Endothelial cell of umbilical vein (primary cell): Measurements from ENCODE around the gene SGCG. TPM values are rescaled to one million over a fixed set of nuclear protein-coding genes. Genes with fewer than 3 reads are reported as not detected.

Experiments used
- BruUV-seq: library from RNA; stranded (reverse); fragments of 400-500 nt; replicated peaks from 2 replicates; lab custom pipeline; 2021; lab: Mats Ljungman, UMichigan
- CTCF ChIA-PET: fragments of 300-600, 350-600 bp; sonication (Branson Sonifier 250); formaldehyde crosslinking; loops from one replicate; lab custom pipeline; 2021; ENCODE audit warnings: antibody characterized with exemption, inconsistent platforms; lab: Charles Lee
- POLR2A ChIA-PET: fragments of 300-600, 350-600 bp; sonication (Branson Sonifier 250); formaldehyde crosslinking; loops from one replicate; lab custom pipeline; 2021; ENCODE audit warnings: antibody characterized with exemption, inconsistent platforms; lab: Charles Lee
- DNase-seq: peaks from one replicate; pipeline ENCODE4 v3.0.0-alpha.2; 2011; ENCODE audit warnings: low read depth, low spot score
- FAIRE-seq: peaks from 2 replicates; lab custom pipeline; 2011; peaks lifted over from hg19 to GRCh38; lab: Jason Lieb, UNC
- H2AFZ ChIP-seq: 2 replicates; pipeline ENCODE4 v1.6.0; 2012; ENCODE audit warnings: low read depth, low read length, control low read depth, inconsistent platforms
- H3K27ac ChIP-seq: 2 replicates; pipeline ENCODE4 v1.5.1; 2011; ENCODE audit warnings: low read depth, mild to moderate bottlenecking, control low read depth, low read length, moderate library complexity; ENCODE audit not compliant: insufficient read depth
- H3K27me3 ChIP-seq, 2 experiments: 2 replicates each; pipeline versions ENCODE4 v1.6.0 to v1.6.1; 2011; ENCODE audit warnings: low read length in 2 of 2, mixed read lengths in 1 of 2; ENCODE audit not compliant: control insufficient read depth in 2 of 2, insufficient read depth in 2 of 2
- H3K36me3 ChIP-seq, 2 experiments: 2 replicates in 1 of 2; 3 replicates in 1 of 2; pipeline ENCODE4 v1.5.1; 2011; ENCODE audit warnings: low read length in 2 of 2, mild to moderate bottlenecking in 1 of 2, moderate library complexity in 1 of 2; ENCODE audit not compliant: control insufficient read depth in 2 of 2, insufficient read depth in 2 of 2; ENCODE audit errors: extremely low read depth in 1 of 2
- H3K4me1 ChIP-seq: 3 replicates; pipeline ENCODE4 v1.5.1; 2011; ENCODE audit warnings: mild to moderate bottlenecking, low read length; ENCODE audit not compliant: control insufficient read depth, insufficient read depth; ENCODE audit errors: extremely low read depth
- H3K4me2 ChIP-seq: 2 replicates; pipeline ENCODE4 v1.6.1; 2011; ENCODE audit warnings: low read length, control low read depth, mixed read lengths; ENCODE audit not compliant: insufficient read depth
- H3K4me3 ChIP-seq, 3 experiments: fragments of 200-600 bp in 1 of 3; sonication (generic), shearing (Covaris generic) in 1 of 3; replicated peaks in 1 of 3; 2 replicates each; pipeline ENCODE4 v1.5.1; 2011 to 2016; ENCODE audit warnings: control low read depth in 3 of 3, low read length in 3 of 3, mild to moderate bottlenecking in 2 of 3, inconsistent platforms in 1 of 3, low read depth in 1 of 3, moderate library complexity in 1 of 3; ENCODE audit not compliant: insufficient read depth in 1 of 3
- H3K79me2 ChIP-seq: 2 replicates; pipeline ENCODE4 v1.6.0; 2012; ENCODE audit warnings: low read length, inconsistent platforms; ENCODE audit not compliant: control insufficient read depth, insufficient read depth
- H3K9ac ChIP-seq: replicated peaks from 2 replicates; pipeline ENCODE3; 2011; ENCODE audit warnings: low read length, control low read depth; ENCODE audit not compliant: insufficient read depth; ENCODE audit errors: extremely low read depth
- H3K9me1 ChIP-seq: replicated peaks from 3 replicates; pipeline ENCODE4 v1.6.0; 2011; ENCODE audit warnings: mild to moderate bottlenecking, low read length; ENCODE audit not compliant: control insufficient read depth, insufficient read depth; ENCODE audit errors: extremely low read depth
- H3K9me3 ChIP-seq: replicated peaks from 2 replicates; pipeline ENCODE4 v1.5.1; 2012; ENCODE audit warnings: low read length, inconsistent platforms; ENCODE audit not compliant: control insufficient read depth, insufficient read depth
- H4K20me1 ChIP-seq: replicated peaks from 2 replicates; pipeline ENCODE3; 2011; ENCODE audit warnings: mild to moderate bottlenecking, low read length; ENCODE audit not compliant: control insufficient read depth, insufficient read depth; ENCODE audit errors: extremely low read depth
- EZH2 ChIP-seq: IDR thresholded peaks from 2 replicates; pipeline ENCODE4 v1.6.1; 2012; ENCODE audit warnings: borderline replicate concordance, low read depth, mild to moderate bottlenecking, moderate library complexity, low read length, inconsistent platforms; ENCODE audit not compliant: severe bottlenecking
- FOS ChIP-seq: IDR thresholded peaks from 2 replicates; pipeline ENCODE4 v1.6.1; 2011; ENCODE audit warnings: mild to moderate bottlenecking, low read length, moderate library complexity, borderline replicate concordance; ENCODE audit not compliant: insufficient read depth
- GATA2 ChIP-seq: IDR thresholded peaks from 2 replicates; pipeline ENCODE4 v1.7.0; 2011; ENCODE audit warnings: low read depth, mild to moderate bottlenecking, moderate library complexity, mixed read lengths, low read length; ENCODE audit not compliant: insufficient read length, insufficient read depth
- JUN ChIP-seq: IDR thresholded peaks from 2 replicates; pipeline ENCODE4 v1.6.1; 2011; ENCODE audit warnings: borderline replicate concordance, low read depth; ENCODE audit not compliant: insufficient read length, insufficient read depth
- MYC ChIP-seq: IDR thresholded peaks from one replicate; pipeline ENCODE4 v1.6.1; 2011; ENCODE audit warnings: mild to moderate bottlenecking, low read depth, low read length
- POLR2AphosphoS5 ChIP-seq: IDR thresholded peaks from 2 replicates; pipeline ENCODE4 v1.6.1; 2012; ENCODE audit warnings: low read depth, mild to moderate bottlenecking, control low read depth, low read length, moderate library complexity; ENCODE audit not compliant: insufficient read depth
- dilution Hi-C: fragments of 300-500 bp; cut with MboI; formaldehyde crosslinking; loops from one replicate; pipeline ENCODE4 v1.15.0; 2019; ENCODE audit warnings: low sequenced_read_pairs; ENCODE audit not compliant: extremely low pct_ligation_motif_present
- intact Hi-C: fragments of 100-400 bp; cut with micrococcal nuclease; formaldehyde crosslinking; loops from one replicate; pipeline ENCODE4 v1.10.0; 2022
- polyA plus RNA-seq, 4 experiments: library from polyadenylated mRNA; depleted of rRNA in 3 of 4; stranded (reverse) in 3 of 4; unstranded in 1 of 4; fragments of >200 nt; gene quantifications; 2 replicates each; pipeline versions ENCODE4 v1.2.1 to v1.2.3, GENCODE V29; 2011 to 2012; ENCODE audit warnings: missing spikeins in 1 of 4
- total RNA-seq: library from RNA; stranded (reverse); gene quantifications from 2 replicates; pipeline ENCODE4 v1.2.3, GENCODE V29; 2021
- TF ChIP-seq, protein P1 (sequence below): IDR thresholded peaks from 2 replicates; pipeline ENCODE4 v1.6.1; 2011; ENCODE audit not compliant: insufficient read depth, insufficient read length
- TF ChIP-seq, protein P2 (sequence below), 2 donors: IDR thresholded peaks; 1 replicate in 1 of 2; 2 replicates in 1 of 2; pipeline ENCODE4 v1.5.1; 2011; ENCODE audit warnings: low read length in 2 of 2, mild to moderate bottlenecking in 2 of 2, moderate library complexity in 2 of 2, control low read depth in 1 of 2, inconsistent platforms in 1 of 2, low read depth in 1 of 2; ENCODE audit not compliant: insufficient read depth in 1 of 2; ENCODE audit errors: extremely low read depth in 1 of 2

Gene SGCG
- total and polyA plus RNA-seq, 2 donors (not counting 3 experiments of a cell fraction or from before 2014, with no cell fraction given): 0.22 TPM; not detected in 1

DNA sequence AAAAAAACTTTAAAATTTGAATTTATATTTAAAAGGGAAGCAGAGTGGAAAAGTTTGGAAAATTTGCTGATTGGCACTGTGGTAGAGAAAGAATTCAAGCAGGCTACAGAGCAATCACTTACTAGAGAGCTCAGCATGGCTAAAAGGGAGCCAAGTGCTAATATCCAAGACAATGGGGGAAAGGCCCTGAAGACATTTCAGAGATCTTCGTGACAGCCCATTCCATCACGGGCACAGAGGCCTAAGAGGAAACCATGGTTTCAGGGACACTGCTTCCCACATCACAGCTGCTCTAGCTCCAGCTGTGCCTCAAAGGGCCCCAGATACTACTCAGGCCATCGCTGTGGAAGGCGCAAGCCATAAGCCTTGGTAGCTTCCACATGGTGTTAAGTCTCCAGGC lies 73.7 kb downstream of the SGCG start:
- H4K20me1 ChIP-seq: no peaks in the 10 kb centered on the region
- H2AFZ ChIP-seq: no peak overlapping the region
- no TSS peak for BruUV-seq
- no peak overlapping the region for H3K27ac ChIP-seq
- H3K9me3 ChIP-seq: no peaks in the 10 kb centered on the region
- no peaks in the 10 kb centered on the region for H3K9me1 ChIP-seq
- no peak overlapping the region for H3K4me3 ChIP-seq
- no peaks in the 10 kb centered on the region for H3K36me3 ChIP-seq
- TF ChIP-seq POLR2AphosphoS5 (no peak), FOS (no peak), JUN (no peak), MYC (no peak)
- TF ChIP-seq, protein P1, sequence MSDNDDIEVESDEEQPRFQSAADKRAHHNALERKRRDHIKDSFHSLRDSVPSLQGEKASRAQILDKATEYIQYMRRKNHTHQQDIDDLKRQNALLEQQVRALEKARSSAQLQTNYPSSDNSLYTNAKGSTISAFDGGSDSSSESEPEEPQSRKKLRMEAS: no peak
- H3K4me1 ChIP-seq: no peaks in the 10 kb centered on the region
- POLR2A ChIA-PET: no interaction called here
- no peak overlapping the region for H3K9ac ChIP-seq
- H3K79me2 ChIP-seq: no peaks in the 10 kb centered on the region
- H3K4me2 ChIP-seq: no peak overlapping the region
- DNase-seq: no peak
- intact Hi-C loops (no loop called here), dilution Hi-C loops (no loop called here)
- CTCF ChIA-PET: no interaction called here
- H3K27me3 ChIP-seq: no peaks in the 10 kb centered on the region
- no peak for FAIRE-seq

DNA sequence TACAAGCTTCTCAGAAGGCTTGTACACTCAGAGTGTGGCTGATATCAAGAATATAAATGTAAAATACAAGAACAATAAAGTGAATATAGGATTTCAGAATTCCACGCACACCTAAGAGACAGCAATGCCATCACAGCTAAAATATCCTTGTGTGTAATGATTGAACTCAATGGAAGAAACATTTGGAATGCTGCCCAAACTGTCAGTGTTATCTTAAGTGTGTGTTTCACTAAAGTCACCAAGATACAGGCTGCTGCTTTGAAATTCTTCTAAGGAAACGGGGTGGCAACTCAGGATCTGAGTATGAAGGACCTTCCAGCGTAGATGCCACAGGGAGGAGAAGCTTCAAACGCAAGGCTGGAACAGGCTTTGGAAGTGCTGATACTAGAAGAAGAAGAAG lies 86.8 kb downstream of the SGCG start:
- POLR2A ChIA-PET: no interaction called here
- dilution Hi-C loops (no loop called here), intact Hi-C loops (no loop called here)
- Histone ChIP-seq H3K4me3 (no peak overlapping the region), H3K4me2 (no peak overlapping the region), H3K27me3 (no peaks in the 10 kb centered on the region), H2AFZ (no peak overlapping the region), H3K9me3 (no peaks in the 10 kb centered on the region), H3K36me3 (no peaks in the 10 kb centered on the region), H3K79me2 (no peaks in the 10 kb centered on the region), H3K4me1 (no peaks in the 10 kb centered on the region), H3K27ac (no peak overlapping the region), H3K9me1 (no peaks in the 10 kb centered on the region), H4K20me1 (no peaks in the 10 kb centered on the region), H3K9ac (no peak overlapping the region)
- CTCF ChIA-PET: no interaction called here
- no peak for TF ChIP-seq GATA2
- no peak for TF ChIP-seq FOS
- TF ChIP-seq, protein P1: no peak
- TF ChIP-seq, protein P2, sequence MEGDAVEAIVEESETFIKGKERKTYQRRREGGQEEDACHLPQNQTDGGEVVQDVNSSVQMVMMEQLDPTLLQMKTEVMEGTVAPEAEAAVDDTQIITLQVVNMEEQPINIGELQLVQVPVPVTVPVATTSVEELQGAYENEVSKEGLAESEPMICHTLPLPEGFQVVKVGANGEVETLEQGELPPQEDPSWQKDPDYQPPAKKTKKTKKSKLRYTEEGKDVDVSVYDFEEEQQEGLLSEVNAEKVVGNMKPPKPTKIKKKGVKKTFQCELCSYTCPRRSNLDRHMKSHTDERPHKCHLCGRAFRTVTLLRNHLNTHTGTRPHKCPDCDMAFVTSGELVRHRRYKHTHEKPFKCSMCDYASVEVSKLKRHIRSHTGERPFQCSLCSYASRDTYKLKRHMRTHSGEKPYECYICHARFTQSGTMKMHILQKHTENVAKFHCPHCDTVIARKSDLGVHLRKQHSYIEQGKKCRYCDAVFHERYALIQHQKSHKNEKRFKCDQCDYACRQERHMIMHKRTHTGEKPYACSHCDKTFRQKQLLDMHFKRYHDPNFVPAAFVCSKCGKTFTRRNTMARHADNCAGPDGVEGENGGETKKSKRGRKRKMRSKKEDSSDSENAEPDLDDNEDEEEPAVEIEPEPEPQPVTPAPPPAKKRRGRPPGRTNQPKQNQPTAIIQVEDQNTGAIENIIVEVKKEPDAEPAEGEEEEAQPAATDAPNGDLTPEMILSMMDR (IDR thresholded peaks at IDR 0.05; ENCODE audit: extremely low read depth in 1 of 2, insufficient read depth in 1 of 2, low read depth in 1 of 2, low read length in 2 of 2): no peak
- no peak for TF ChIP-seq EZH2
- DNase-seq (no peak), FAIRE-seq (no peak)
- no TSS peak for BruUV-seq
